ENCODE measurements around the gene ANXA11.
"Not testable (repeated sequence)": the region's sequence is repeated elsewhere in the genome, so short reads cannot be mapped to it uniquely, and the experiment has no call there.

The ANXA11 gene

GRCh38 chr10:80236457-80236856, 31.1 kb upstream of the ANXA11 start:
- not testable (repeated sequence) for H3K9me3 ChIP-seq (ENCODE audit: insufficient read depth, low read depth, low read length); H3K27ac ChIP-seq (ENCODE audit: low read depth, low read length); H3K9ac ChIP-seq (ENCODE audit: low read depth, low read length); H3K27me3 ChIP-seq (ENCODE audit: insufficient read depth, low read length); H3K36me3 ChIP-seq (ENCODE audit: insufficient read depth, low read length); H3K4me3 ChIP-seq (ENCODE audit: low read length); H3K4me1 ChIP-seq (ENCODE audit: insufficient read depth, low read length)
- WGBS, result 96% methylated on average over 3 of the region's 5 CpGs

- not testable (repeated sequence) for H3K27ac ChIP-seq (ENCODE audit: low read depth, low read length); H3K4me1 ChIP-seq (ENCODE audit: insufficient read depth, low read length); H3K36me3 ChIP-seq (ENCODE audit: insufficient read depth, low read length); H3K9me3 ChIP-seq (ENCODE audit: insufficient read depth, low read depth, low read length); H3K4me3 ChIP-seq (ENCODE audit: low read length); H3K9ac ChIP-seq (ENCODE audit: low read depth, low read length); H3K27me3 ChIP-seq (ENCODE audit: insufficient read depth, low read length)
- 88% methylated on average over 6 of the region's 11 CpGs for WGBS
Measured at GRCh38 chr10:80234331-80235235, 29.2 kb upstream of the ANXA11 start.

- not testable (repeated sequence) for H3K4me3 ChIP-seq (ENCODE audit: low read length); H3K4me1 ChIP-seq (ENCODE audit: insufficient read depth, low read length); H3K27me3 ChIP-seq (ENCODE audit: insufficient read depth, low read length); H3K27ac ChIP-seq (ENCODE audit: low read depth, low read length); H3K9me3 ChIP-seq (ENCODE audit: insufficient read depth, low read depth, low read length); H3K36me3 ChIP-seq (ENCODE audit: insufficient read depth, low read length); H3K9ac ChIP-seq (ENCODE audit: low read depth, low read length)
- WGBS, result 95% methylated on average over 1 of the region's 1 CpG
Measured at GRCh38 chr10:80233871-80234270, 28.5 kb upstream of the ANXA11 start.

- H3K27me3 ChIP-seq (ENCODE audit: insufficient read depth, low read length); H3K36me3 ChIP-seq (ENCODE audit: insufficient read depth, low read length); H3K4me3 ChIP-seq (ENCODE audit: low read length); H3K9ac ChIP-seq (ENCODE audit: low read depth, low read length); H3K27ac ChIP-seq (ENCODE audit: low read depth, low read length); H3K9me3 ChIP-seq (ENCODE audit: insufficient read depth, low read depth, low read length); H3K4me1 ChIP-seq (ENCODE audit: insufficient read depth, low read length): not testable (repeated sequence)
- WGBS, result 95% methylated on average over 3 of the region's 4 CpGs
Measured at GRCh38 chr10:80226723-80227122, 21.4 kb upstream of the ANXA11 start.

GRCh38 chr10:80223031-80223419, 17.7 kb upstream of the ANXA11 start:
- H3K9ac ChIP-seq (ENCODE audit: low read depth, low read length); H3K4me3 ChIP-seq (ENCODE audit: low read length); H3K9me3 ChIP-seq (ENCODE audit: insufficient read depth, low read depth, low read length); H3K36me3 ChIP-seq (ENCODE audit: insufficient read depth, low read length); H3K4me1 ChIP-seq (ENCODE audit: insufficient read depth, low read length); H3K27me3 ChIP-seq (ENCODE audit: insufficient read depth, low read length); H3K27ac ChIP-seq (ENCODE audit: low read depth, low read length): not testable (repeated sequence)
- no CpG with 5 or more reads among the region's 5 CpGs for WGBS

GRCh38 chr10:80218878-80219277, 13.5 kb upstream of the ANXA11 start:
- not testable (repeated sequence) for H3K27ac ChIP-seq (ENCODE audit: low read depth, low read length); H3K27me3 ChIP-seq (ENCODE audit: insufficient read depth, low read length); H3K4me1 ChIP-seq (ENCODE audit: insufficient read depth, low read length); H3K9me3 ChIP-seq (ENCODE audit: insufficient read depth, low read depth, low read length); H3K9ac ChIP-seq (ENCODE audit: low read depth, low read length); H3K36me3 ChIP-seq (ENCODE audit: insufficient read depth, low read length); H3K4me3 ChIP-seq (ENCODE audit: low read length)
- no CpG with 5 or more reads among the region's 1 CpG for WGBS

- not testable (repeated sequence) for H3K4me1 ChIP-seq (ENCODE audit: insufficient read depth, low read length); H3K27ac ChIP-seq (ENCODE audit: low read depth, low read length); H3K36me3 ChIP-seq (ENCODE audit: insufficient read depth, low read length); H3K27me3 ChIP-seq (ENCODE audit: insufficient read depth, low read length); H3K4me3 ChIP-seq (ENCODE audit: low read length); H3K9me3 ChIP-seq (ENCODE audit: insufficient read depth, low read depth, low read length); H3K9ac ChIP-seq (ENCODE audit: low read depth, low read length)
- 87% methylated on average over 5 of the region's 5 CpGs for WGBS
Measured at GRCh38 chr10:80214368-80214982, 9.1 kb upstream of the ANXA11 start.

- H3K4me3 ChIP-seq (ENCODE audit: low read length); H3K9me3 ChIP-seq (ENCODE audit: insufficient read depth, low read depth, low read length); H3K9ac ChIP-seq (ENCODE audit: low read depth, low read length); H3K36me3 ChIP-seq (ENCODE audit: insufficient read depth, low read length); H3K27ac ChIP-seq (ENCODE audit: low read depth, low read length); H3K27me3 ChIP-seq (ENCODE audit: insufficient read depth, low read length); H3K4me1 ChIP-seq (ENCODE audit: insufficient read depth, low read length): not testable (repeated sequence)
- WGBS, result 83% methylated on average over 3 of the region's 4 CpGs
Measured at GRCh38 chr10:80212535-80213115, 7.3 kb upstream of the ANXA11 start.

- peaks cover 6% of the 10 kb centered on the region for H3K4me1 ChIP-seq (ENCODE audit: insufficient read depth, low read length)
- no peak overlapping the region for H3K9ac ChIP-seq (ENCODE audit: low read depth, low read length)
- H3K27me3 ChIP-seq (ENCODE audit: insufficient read depth, low read length), result peaks cover 9% of the 10 kb centered on the region
- H3K4me3 ChIP-seq (ENCODE audit: low read length), result no peak overlapping the region
- H3K27ac ChIP-seq (ENCODE audit: low read depth, low read length), result no peak overlapping the region
- H3K9me3 ChIP-seq (ENCODE audit: insufficient read depth, low read depth, low read length), result no peaks in the 10 kb centered on the region
- no peaks in the 10 kb centered on the region for H3K36me3 ChIP-seq (ENCODE audit: insufficient read depth, low read length)
- 90% methylated on average over 6 of the region's 6 CpGs for WGBS
Measured at GRCh38 chr10:80211786-80212185, 6.4 kb upstream of the ANXA11 start.

GRCh38 chr10:80210259-80210658, 4.9 kb upstream of the ANXA11 start:
- H3K27ac ChIP-seq (ENCODE audit: low read depth, low read length), result no peak overlapping the region
- H3K4me1 ChIP-seq (ENCODE audit: insufficient read depth, low read length), result peaks cover 15% of the 10 kb centered on the region
- no peaks in the 10 kb centered on the region for H3K9me3 ChIP-seq (ENCODE audit: insufficient read depth, low read depth, low read length)
- no peak overlapping the region for H3K4me3 ChIP-seq (ENCODE audit: low read length)
- peaks cover 22% of the 10 kb centered on the region for H3K27me3 ChIP-seq (ENCODE audit: insufficient read depth, low read length)
- no peak overlapping the region for H3K9ac ChIP-seq (ENCODE audit: low read depth, low read length)
- no peaks in the 10 kb centered on the region for H3K36me3 ChIP-seq (ENCODE audit: insufficient read depth, low read length)
- 76% methylated on average over 4 of the region's 4 CpGs for WGBS

GRCh38 chr10:80207768-80208370, 2.5 kb upstream of the ANXA11 start:
- Histone ChIP-seq H3K36me3 (ENCODE audit: insufficient read depth, low read length) (no peaks in the 10 kb centered on the region), H3K27me3 (ENCODE audit: insufficient read depth, low read length) (peaks cover 29% of the 10 kb centered on the region), H3K9me3 (ENCODE audit: insufficient read depth, low read depth, low read length) (no peaks in the 10 kb centered on the region), H3K9ac (ENCODE audit: low read depth, low read length) (peak overlapping the region; percentile 48; the same call in 1 of the 2 replicates), H3K4me1 (ENCODE audit: insufficient read depth, low read length) (peaks cover 31% of the 10 kb centered on the region), H3K4me3 (ENCODE audit: low read length) (peak overlapping the region; percentile 54), H3K27ac (ENCODE audit: low read depth, low read length) (peak overlapping the region; percentile 43; the same call in 1 of the 2 replicates)
- WGBS, result 66% methylated on average over 12 of the region's 15 CpGs

Data from HUES64 (cell line).